COLO668 (cell line): ENCODE measurements around the gene TNFRSF18.
A peak's percentile ranks its signal among the peaks of the same experiment; 100 is the strongest.
"Not testable (repeated sequence)": the region's sequence is repeated elsewhere in the genome, so short reads cannot be mapped to it uniquely, and the experiment has no call there.

Experiments used
- DNase-seq: peaks from one replicate; lab custom pipeline; 2025; ENCODE audit not compliant: unreplicated experiment; lab: John Stamatoyannopoulos, UW

Gene TNFRSF18

GRCh38 chr1:1199141-1199960 is 7.0 kb downstream of the TNFRSF18 start:
- no peak for DNase-seq

- peak; percentile 45 for DNase-seq
These were observed 7.8 kb downstream of the TNFRSF18 start for GRCh38 chr1:1198423-1199140.

- DNase-seq = no peak
These were observed 8.6 kb downstream of the TNFRSF18 start for GRCh38 chr1:1197551-1198422.

GRCh38 chr1:1197188-1197500 is 9.2 kb downstream of the TNFRSF18 start:
- no peak for DNase-seq

- no peak for DNase-seq
These were observed 9.8 kb downstream of the TNFRSF18 start for GRCh38 chr1:1196431-1197187.

GRCh38 chr1:1195726-1196125 is 10.7 kb downstream of the TNFRSF18 start:
- not testable (repeated sequence) for DNase-seq

- no peak for DNase-seq
These were observed 11.7 kb downstream of the TNFRSF18 start for GRCh38 chr1:1194723-1195122.

- DNase-seq = no peak
These were observed 14.7 kb downstream of the TNFRSF18 start for GRCh38 chr1:1191734-1192133.

- DNase-seq = no peak
These were observed 17.3 kb downstream of the TNFRSF18 start for GRCh38 chr1:1189111-1189510.

- DNase-seq = no peak
These were observed 18.5 kb downstream of the TNFRSF18 start for GRCh38 chr1:1187938-1188337.

- no peak for DNase-seq
These were observed 21.2 kb downstream of the TNFRSF18 start for GRCh38 chr1:1185101-1185765.

- no peak for DNase-seq
These were observed 22.3 kb downstream of the TNFRSF18 start for GRCh38 chr1:1183833-1184775.

GRCh38 chr1:1183221-1183747 is 23.1 kb downstream of the TNFRSF18 start:
- DNase-seq = no peak

- DNase-seq = no peak
These were observed 23.7 kb downstream of the TNFRSF18 start for GRCh38 chr1:1182491-1183220.

- DNase-seq = no peak
These were observed 24.4 kb downstream of the TNFRSF18 start for GRCh38 chr1:1181938-1182410.

- DNase-seq = no peak
These were observed 25.1 kb downstream of the TNFRSF18 start for GRCh38 chr1:1181129-1181937.
